ENCODE data around the gene CDV3.

Gene CDV3

DNA sequence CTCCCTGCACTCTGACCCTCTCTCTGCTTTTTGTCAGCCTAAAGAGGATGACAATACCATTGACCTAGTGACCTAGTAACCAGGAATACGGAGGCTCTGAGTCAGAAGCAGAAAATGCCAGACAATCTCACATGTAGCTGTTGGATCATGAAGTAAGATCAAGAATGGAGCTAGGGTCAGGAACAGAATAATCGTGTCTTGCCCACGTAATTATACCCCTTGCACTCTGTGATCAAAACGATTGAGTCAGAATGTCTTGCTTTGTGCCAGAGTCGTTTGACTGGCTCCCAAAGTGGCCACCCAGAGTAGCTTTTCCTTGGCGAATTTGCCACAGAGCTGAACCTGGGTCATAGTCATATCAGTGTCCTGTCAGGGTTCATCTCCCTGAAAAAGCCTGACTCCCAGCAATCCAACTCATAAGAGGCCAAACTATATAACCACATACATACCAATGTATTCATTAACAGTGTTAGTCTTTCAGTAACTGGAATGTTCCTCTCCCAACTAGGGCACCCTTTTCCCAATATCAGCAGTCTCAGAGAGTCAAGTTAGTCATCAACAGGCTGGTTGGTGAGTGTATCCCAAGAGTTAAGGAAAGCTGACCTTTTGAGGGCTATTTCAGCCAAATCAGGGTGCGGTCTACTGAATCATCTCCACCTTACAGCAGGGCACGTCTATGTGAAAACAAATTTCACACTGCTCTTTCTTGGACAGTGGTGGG is 5.0 kb upstream of the CDV3 start:
- no peak for DNase-seq

DNA sequence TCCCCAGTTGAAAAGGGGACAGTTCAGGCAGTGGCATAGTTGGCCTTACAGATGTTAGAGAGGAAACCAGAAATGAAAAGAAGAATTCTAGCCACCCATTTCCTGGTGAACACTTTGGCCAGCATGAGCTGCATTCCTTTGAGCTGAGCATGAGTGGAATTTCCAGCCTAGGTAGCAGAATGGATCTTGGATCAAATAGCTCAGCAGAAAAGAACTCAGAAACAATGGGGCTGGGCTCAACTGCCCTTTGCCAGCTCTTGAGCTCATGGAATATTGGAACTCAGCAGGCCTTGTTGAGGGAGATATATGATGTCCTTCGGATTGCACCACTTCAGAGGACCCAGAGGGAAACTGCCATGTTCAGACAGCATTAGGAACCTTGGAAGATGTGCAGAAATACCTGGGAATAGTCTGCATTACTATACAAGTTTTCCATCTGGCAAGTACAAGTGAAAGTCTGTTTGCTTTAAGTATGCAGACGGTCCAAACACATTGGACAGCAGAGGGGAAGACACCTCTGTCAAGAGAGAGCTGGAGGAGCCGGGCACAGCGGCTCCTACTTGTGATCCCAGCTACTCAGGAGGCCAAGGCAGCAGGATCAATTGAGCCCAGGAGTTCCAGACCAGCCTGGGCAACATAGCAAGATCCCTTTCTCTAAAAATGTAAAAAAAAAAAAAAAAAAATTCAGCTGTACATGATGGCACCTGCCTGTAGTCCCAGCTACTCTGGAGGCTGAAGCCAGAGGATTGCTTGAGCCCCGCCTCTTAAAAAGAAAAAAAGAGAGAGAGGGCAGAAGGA is 3.1 kb upstream of the CDV3 start:
- DNase-seq, result peak; percentile 77

DNA sequence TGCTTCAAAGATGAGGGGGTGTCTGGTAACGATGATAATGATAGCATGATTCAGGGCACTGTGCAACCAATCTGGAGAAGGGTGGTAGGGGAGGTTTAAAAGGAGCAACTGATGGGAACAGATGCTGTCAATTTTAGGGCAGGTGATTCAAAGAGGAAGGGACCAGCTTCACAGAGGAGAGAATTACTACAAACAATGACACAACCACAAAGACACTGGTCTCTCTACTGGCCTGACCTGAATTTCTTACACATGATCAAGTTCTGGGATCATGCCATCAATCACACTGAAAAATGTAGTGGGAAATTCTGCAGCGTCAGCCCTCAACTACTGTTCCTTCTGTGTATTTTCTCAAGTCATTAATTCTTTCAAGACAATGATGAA is 2.6 kb upstream of the CDV3 start:
- no peak for DNase-seq

DNA sequence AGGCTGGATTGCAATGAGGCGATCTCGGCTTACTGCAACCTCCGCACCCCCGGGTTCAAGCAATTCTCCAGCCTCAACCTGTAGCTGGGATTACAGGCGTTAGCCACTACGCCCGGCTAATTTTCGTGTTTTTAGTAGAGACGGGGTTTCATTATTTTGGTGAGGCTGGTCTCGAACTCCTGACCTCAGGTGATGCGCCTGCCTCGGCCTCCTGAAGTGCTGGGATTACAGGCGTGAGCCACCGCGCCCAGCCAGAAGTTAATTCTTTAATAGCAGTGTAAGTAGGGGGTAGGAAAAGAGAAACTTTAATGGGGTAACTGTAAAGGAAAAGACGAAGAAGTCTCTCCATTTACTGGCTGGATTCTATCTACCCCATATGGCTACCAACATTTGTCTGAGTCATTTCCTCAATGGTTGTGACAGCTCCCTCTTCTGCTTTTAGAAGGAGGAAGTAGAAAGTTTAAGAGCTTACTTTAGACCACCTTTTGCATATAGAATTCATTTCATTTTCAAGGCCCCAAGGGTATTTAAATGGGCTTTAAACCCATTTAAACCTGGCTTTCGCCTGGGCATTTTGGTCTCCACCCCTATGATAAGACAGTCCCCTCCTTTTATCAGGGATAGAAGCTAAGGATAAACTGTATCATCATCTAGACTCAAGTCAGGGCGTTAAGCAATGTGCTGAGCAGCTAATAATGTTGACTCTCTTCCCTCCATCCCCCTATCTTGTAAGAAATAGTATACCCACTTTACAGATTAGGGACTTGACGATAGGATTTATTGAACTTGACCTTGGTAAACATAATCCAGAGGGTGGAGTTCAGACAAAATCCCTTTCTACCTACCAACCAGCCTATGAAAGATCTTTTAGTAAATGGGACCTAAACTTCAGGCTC is 1.1 kb upstream of the CDV3 start:
- DNase-seq, result no peak

DNA sequence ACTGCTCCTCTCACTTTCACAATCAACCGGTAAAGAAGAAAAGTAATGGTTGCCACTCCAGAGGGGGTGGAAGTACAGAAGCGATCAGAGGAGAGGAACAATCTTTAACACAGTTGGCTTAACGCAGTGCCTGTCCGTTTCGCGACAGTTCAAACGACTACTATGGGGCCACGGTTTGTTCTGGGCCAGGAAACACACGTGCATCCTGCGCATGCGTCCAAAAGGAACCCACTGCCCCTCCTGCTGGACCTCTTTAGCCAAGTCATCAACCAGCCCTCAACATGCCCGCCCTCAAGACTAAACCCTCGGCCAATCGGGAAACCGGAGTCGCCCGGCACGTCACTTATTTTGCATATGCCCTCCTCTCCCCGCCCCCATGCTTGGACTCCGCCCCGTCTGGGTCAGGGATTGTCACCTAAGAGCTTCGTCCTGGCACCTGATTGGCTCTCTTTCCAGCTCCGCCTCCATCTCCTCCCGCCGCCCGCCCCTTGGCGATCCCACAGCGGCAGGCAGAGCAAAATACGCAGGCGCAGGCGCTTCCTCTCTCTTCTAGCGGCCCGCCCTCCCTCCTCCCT is 345 bp upstream of the CDV3 start:
- DNase-seq, result peak; percentile 100

DNA sequence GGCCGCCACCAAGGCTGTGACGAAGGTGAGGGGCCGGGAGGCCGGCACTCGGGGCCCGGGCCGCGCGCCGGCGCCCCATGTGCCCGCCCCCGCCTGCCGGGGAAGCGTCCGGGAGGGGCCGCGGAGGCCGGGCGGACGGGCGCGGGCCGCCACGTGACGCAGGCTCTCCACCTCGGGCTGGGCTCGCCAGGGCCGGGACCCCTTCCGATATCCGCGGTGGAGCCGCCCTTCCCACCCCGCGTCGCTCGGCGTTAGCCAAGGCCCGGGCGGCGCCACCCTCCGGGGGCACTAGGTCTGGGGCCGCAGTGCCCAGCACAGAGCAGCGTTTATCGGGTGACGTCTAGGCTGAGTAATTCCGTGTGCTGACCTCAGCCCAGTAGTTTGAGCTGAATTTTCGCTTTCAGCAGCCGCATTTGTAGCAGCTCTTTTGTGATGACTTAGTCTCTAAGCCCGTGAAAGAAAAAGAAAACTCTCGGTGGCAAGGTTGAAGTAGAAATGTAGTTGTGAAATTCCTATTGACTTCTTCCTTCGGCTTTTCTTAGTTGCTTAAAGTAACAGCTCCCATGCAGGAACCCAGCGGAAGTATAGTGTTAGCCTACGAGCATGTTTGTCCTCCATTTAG is 885 bp downstream of the CDV3 start:
- DNase-seq, result peak; percentile 81

DNA sequence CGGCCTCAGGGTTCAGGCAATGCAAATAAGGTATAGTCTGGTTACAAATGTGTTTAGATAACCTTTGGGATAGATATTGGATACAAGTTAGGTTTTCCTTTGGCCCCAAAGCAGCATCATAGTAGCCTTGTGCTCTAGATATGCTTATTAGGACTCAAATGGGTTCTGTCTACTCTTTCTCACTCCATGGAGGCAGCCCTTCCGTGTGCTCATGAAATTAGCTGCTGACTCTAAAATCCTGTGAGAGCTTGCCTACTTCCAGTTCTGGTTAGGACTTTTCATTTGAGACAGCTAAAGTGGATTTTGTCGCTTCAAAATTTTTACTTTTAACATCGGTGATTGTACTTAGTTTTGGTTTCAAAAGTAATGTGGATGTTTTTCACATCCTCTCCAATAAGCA is 1.6 kb downstream of the CDV3 start:
- no peak for DNase-seq

DNA sequence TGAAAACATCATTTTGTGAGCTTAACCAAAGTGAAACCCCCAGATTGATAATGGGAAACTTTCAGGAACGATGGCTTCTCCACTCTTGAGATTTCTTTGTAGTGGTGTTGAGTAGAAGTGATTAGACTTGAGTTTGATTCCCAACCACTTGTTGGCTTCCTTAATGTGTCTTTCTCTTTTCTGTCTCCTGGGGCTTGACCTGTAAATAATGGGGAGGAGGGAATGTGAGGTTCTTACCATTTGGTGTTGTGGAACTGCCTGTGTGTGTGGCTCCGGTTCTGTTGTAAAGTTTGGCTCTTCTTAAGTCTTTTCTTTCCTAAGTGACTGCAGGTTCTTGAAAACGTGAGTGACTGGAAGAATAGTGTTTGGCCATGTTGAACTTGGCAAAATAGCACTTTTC is 2.7 kb downstream of the CDV3 start:
- DNase-seq, result no peak

DNA sequence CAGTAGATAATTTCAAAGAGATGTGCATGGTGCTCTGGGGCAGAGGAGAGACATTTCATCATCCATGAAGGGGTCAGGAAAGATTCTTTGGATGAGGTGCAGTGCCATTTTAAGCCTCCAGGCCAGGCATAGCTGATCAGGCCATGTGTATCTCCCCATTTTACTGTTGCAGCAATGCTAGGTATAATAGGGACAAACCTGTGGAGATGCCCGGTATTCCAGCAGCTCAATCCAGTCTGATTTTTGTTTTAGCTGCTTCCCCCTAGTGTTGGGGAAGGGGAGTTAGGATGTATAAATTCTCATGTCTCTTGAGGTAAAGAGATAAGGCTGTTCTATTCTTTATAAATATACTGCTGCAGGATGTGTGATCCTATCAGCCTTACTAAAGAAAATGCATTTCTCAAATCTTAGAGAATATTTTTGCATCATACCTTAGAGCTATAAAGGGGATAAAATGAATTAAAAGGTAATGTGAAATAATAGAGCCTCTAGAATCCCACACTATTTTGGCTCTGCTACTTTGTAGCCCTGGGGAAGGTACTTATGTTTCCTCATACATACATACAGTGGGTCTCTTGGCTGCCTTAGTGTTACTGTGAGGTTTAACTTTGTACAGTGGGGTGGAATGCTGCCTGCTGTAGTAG is 5.2 kb downstream of the CDV3 start:
- DNase-seq, result no peak

DNA sequence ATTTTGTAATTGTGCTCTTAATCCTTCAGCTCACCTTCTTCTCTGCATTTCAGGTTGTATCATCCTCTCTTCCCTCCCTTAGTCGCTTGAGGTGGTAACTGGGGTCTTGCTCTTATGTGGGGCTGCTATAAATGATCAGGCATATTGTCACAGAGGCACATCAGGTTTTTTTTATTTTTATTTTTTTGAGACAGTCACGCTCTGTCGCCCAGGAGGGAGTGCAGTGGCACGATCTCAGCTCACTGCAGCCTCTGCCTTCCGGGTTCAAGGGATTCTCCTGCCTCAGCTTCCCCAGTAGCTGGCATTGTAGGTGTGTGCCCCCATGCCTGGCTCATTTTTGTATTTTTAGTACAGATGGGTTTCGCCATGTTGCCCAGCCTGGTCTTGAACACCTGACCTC is 9.9 kb downstream of the CDV3 start:
- DNase-seq, result no peak

DNA sequence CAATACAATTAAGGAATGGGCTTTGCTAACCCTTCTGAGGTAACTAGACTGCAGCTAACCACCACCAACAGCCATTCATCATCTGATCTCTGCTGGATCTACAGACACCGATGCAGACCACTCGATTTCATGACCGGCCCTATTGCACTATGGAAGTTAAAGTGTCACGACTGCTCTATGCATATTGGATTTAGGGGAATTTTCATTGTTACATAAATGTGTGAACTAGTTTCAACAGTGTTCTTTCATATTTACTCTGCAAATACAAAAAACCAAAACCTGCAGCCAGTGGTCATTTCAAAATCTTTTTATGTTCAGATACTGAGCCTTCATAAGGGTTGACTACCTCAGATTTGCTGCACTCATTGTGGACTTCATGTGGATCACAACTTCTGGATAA is 14.5 kb downstream of the CDV3 start:
- DNase-seq, result no peak

DNA sequence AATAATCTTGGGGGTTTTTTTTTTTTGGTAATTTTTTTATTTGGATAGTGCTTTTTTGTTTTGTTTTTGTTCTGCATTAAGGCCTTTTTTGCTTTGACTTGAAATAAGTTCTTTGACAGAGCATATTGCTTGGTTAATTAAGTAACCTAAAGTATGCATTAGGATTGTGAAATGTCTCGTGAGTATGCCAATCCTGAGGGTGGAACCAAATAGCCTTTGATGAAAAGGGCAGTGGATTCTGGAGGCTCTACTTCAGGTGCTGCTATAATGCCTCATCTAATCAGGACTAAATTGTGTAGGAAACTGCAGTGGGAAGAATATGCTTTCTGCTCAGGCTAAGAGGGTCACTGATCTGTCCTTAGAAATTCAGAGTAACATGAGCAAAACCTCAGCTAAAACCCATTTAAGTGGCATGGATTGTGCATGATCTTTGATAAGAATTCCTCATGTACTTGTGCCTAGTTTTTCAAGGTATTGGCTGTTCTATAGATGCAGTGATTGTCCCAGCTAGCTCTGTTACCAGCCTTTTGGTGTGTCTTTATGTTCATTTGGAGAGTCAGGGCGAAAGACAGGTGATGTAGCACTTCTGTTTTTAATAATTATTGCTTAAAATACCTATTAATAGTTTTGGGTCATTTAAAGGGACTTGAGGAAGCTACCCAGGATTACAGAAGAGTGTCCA is 15.4 kb downstream of the CDV3 start:
- DNase-seq, result no peak

DNA sequence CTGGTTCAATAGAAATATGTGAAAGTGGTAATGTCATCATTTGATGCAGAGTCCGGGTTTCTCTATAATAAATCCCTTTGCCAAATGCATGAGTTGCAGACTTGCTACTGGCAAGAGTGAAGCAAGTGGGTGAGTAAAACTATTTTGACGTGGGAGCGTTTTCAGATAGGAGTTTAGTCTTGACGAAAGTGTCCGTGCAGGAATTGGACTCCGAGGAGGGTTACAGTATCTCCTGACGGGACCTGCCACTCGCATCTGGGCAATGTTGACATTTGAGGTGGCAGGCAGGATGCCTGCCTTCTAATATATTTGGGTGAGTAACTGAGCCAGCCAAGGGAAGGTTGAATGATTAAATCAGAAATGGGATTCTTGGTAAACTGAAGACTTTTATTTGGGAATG is 16.0 kb downstream of the CDV3 start:
- no peak for DNase-seq

DNA sequence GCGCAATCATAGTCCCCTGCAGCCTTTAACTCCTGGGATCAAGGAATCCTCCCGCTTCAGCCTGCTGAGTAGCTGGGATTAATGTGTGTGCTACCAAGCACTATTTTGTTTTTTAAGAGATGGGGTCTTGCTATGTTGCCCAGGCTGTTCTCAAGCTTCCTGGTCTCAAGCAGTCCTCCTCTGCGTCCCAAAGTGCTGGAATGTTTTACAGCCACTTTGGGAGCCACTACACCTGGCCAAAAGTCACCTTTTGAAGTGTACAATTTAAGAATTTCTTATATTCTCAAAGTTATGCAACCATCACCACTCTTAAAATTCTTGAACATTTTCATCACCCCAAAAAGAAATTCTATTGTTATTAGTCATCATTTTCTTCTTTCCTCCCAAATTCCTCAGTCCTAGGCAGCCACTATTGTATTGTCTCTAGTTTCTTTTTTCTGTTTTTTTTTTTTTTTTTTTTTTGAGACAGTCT is 17.8 kb downstream of the CDV3 start:
- no peak for DNase-seq

DNA sequence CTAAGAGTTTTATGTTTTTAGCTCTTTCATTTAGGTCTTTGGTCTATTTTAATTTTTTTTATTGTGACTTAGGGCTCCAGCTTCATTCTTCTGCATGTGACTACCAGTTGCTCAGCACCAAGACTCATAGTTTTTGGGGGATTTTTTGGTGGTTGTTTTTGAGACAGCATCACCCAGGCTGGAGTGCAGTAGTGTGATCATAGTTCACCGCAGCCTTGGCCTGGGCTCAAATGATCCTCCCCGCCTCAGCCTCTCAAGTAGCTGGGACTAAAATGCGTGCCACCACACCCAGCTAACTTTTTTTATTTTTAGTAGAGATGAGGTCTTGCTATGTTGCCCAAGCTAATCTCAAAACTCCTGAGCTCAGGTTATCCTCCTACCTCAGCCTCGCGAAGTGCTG is 19.4 kb downstream of the CDV3 start:
- no peak for DNase-seq

DNA sequence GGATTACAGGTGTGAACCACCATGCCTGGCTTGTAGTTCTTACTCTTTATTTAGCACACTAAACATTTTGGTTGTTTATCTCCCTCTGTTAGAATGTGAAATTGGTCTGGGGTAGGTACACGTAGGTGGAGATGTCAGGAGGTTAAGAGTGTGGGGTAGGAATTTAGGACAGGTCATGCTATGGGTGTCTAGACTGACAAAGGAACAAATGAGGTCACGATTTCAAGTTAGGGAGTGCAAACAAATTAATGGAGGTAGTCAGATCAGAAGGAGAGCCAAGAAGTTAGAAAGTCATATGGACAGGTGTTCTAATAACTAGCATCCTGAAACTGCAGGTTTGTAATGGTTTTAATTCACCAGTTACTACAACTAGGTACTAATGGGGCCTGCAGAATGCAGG is 19.8 kb downstream of the CDV3 start:
- DNase-seq, result no peak

DNA sequence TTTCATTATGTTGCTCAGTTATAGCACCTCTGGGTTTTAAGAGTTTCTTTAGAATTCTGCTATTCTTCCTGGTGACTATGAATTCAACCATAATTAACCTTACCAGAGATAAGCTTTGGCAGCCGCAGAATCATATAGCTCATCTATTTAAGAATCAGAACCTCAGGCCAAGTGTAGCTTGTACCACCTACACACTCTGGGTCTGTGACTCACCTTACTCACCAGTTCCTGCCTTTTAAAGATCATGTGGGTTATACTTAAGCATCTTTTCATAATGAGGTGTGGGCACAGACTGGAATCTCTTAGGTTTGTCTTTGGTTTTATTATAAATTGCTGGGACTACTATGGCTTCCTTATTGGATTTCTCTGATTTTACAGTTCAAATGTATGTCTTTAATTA is 21.9 kb downstream of the CDV3 start:
- no peak for DNase-seq

DNA sequence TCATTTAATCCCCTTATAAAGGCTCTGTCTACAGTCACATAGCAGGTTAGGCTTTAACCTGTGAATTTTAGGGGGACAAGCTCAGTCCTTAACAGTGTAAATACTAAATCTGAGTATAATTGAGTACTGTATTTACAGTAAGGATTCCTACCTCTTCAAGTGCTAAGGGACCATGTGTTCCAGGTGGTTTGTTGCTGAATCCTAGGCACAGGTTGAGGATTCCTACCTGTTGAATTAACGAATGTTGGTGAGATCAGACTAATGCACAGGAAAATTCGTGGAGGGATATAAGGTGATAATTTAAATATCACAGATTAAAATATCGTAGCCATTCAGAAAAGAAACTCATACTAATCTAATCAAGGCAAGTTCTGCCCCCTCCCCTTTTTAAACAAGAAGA is 24.9 kb downstream of the CDV3 start:
- DNase-seq, result no peak

DNA sequence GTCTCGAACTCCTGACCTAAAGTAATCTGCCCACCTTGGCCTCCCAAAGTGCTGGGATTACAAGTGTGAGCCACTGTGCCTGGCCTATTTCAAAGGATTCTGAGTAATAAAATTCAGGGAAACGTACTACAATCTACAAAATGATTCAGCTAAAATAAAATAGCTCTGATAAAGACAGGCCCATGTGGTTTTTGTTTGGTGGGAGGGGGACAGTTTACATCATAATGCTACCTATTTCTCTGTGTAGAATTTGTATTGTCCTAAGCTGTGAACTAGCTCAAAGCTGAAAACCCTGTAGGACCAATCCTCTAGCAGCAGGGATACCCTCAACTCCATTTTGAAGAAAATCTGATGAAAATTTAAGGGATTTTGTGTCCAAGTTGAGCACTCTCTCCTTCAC is 25.8 kb downstream of the CDV3 start:
- DNase-seq, result no peak

DNA sequence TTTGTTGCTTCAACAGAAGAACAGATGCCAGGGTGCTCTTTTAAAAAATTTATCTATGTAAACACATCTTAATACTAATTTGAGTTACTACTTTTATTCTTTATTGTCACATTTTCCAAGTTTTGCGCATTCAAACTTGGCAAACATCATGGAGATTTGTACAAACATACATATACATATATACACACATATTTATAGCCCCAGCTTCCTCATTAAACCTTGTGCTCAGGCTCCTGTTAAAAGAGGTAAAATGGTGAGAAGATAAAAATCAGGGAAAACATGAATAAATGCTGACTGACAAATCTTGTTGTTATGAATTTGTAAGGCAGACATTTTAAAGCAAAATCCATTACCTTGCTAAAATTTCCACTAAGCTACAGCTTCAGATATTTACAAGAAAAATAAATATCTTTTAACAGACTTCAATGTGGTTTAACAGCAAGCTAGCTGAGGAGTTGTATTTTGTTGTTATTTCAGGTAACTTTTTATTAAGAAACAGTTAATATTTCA is 27.1 kb downstream of the CDV3 start:
- DNase-seq, result no peak

DNA sequence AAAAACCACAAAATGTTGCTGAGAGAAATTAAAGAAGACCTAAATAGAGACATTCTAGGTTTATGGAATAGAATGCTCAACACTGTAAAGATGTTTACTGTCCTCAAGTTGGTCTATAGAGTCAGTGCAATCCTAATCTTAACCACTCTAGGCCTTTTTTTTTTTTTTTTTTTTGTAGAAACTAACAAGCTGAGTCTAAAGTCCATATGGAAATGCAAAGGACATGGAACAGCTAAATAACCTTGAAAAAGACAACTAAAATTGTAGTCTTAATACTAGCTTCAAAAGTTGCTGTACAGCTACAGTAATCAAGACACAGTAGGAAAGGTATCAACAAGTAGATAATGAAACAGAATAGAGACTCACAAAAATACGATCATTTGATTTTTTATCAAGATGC is 32.9 kb downstream of the CDV3 start:
- DNase-seq, result no peak

All from right hindlimb (tissue), 1 donor.